GM19438 (cell line): ENCODE results near the gene TMCO2.
"Not testable (repeated sequence)": the region's sequence is repeated elsewhere in the genome, so short reads cannot be mapped to it uniquely, and the experiment has no call there.

Experiments used
- ATAC-seq: cut with Tn5 transposase; IDR thresholded peaks from one replicate; pipeline ENCODE4 v1.9.1; 2021; ENCODE audit warnings: low read depth; ENCODE audit not compliant: unreplicated experiment

The TMCO2 gene

GRCh38 chr1:40247655-40248054 is at the start of gene TMCO2:
Gene TMCO2, plus strand, starts transcription at chr1:40247937. Its CDS starts 57 bp downstream, at chr1:40247994.
- ATAC-seq = no peak

DNA sequence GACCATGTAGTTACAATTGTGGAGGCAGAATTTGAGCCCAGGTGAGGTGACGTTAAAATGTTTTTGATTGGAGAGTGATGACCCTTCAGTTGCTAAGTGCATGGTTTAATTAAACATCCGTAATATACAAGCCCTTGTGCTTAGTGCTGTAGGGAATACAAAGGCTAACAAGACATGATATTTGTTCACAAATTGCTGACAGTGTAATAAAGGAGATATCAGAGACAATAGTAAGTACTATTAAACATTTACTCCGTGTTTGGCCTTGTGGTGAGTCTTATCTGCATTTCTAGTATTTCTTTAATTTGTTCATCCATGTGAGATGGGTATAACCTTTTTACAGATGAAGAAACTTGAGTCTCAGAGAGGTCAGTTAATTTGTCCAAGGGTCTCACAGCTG is 48.6 kb upstream of the TMCO2 start:
- no peak for ATAC-seq

- ATAC-seq = no peak
These were observed 42.9 kb upstream of the TMCO2 start for GRCh38 chr1:40204856-40205255.

GRCh38 chr1:40210511-40211204 is 37.1 kb upstream of the TMCO2 start:
- no peak for ATAC-seq

- no peak for ATAC-seq
These were observed 29.4 kb upstream of the TMCO2 start for GRCh38 chr1:40218333-40218732.

DNA sequence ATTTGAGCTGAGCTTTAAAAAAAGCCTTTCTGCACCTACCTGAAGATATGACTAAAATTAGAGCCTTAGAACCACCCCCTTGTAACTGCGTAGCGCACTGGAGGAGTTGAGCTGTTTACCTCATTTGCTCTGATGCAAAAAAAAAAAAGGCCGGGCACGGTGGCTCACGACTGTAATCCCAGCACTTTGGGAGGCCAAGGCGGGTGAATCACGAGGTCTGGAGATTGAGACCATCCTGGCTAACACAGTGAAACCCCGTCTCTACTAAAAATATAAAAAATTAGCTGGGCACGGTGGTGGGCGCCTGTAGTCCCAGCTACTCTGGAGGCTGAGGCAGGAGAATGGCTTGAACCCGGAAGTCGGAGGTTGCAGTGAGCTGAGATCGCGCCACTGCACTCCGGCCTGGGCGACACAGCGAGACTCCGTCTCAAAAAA is 26.2 kb upstream of the TMCO2 start:
- ATAC-seq = not testable (repeated sequence)

DNA sequence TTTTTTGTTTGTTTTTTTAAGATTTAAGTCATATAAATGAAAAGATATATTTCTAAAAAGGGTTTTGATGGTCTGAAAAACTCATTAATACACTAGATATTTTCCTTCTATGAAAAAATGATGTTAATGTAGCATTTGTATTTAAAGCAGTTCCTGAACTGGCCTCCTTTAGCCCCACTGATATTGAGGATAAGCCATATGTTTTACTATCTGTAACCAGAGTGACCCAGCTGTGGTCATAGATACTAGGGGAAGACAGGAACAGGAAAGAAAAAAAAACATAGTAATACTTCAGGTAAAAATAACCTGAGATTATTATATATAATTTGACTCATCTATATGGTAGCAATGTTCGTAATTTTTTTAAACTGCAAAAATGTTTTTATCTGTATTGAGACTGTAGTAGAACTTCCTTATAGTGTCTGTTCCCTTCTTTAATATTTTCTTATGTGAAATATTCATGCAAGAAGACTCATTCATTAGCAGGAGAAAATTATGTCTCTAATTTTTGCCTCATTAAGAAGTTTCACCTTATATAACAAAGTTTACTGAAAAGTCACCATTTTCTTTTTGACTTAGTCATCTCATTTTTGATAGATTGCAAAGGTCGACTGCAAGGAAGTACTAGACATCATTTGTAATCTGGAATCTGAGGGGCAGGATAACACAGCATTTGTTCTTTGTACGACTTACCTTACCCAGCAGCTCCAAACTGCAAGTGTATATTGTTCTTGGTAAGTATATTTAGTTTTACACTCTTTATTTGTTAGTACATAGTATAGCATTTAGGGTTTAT is 25.6 kb upstream of the TMCO2 start:
- ATAC-seq = no peak

DNA sequence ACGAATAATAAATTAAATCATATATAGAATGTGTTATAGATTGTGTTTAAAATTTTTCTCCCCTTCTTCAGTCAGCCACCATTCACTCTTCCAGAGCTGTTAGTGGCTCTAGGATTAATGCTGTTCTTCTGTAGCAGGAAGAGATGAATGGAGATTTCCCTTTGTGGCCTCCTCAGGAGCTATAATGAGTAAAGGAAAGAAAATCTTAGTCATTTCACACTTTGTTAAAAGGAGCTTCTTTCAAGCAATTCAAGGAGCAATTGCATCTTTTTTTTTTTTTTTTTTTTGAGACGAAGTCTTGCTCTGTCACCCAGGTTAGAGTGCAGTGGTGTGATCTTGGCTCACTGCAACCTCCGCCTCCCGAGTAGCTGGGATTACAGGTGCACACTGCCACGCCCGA is 23.7 kb upstream of the TMCO2 start:
- ATAC-seq = no peak

DNA sequence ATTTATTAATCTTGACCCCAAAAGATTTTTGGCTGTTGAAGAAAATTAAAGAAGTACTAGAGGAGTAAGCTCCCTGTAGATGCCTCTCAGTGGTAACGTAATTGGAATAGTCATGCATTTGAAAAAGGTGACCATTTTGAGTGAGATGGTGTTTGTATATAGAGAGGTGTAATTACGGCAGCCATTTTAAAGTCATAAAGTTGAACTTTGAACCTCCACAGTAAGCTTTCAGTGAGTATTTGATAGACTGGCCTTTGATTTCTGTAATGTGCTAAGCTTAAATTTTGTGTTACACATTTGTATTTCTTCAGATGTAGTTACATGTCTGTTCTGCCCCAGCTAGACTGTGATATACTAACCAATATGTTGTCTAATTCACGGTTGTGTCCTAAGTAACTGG is 21.5 kb upstream of the TMCO2 start:
- ATAC-seq = no peak

GRCh38 chr1:40232444-40232843 is 15.3 kb upstream of the TMCO2 start:
- ATAC-seq = peak; percentile 94

GRCh38 chr1:40239626-40240025 is 8.1 kb upstream of the TMCO2 start:
- no peak for ATAC-seq

DNA sequence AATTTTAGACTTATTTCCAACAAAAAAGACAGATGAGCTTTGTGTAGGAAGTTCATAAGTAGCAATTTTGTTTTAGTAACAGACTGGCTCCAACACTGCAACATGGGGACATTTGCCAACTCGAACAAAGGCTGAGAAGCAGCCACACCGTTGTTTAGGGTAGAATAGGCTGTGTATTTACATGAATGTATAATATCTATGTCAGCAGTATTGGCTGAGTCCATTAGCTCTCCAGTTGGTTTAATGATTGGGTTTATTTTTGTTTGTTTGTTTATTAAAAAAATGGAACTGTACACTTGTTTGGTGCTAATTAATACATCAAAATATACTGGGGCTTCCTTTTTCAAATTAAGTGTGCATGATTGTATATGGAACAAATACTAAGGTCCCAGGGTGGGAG is 7.3 kb upstream of the TMCO2 start:
- no peak for ATAC-seq

DNA sequence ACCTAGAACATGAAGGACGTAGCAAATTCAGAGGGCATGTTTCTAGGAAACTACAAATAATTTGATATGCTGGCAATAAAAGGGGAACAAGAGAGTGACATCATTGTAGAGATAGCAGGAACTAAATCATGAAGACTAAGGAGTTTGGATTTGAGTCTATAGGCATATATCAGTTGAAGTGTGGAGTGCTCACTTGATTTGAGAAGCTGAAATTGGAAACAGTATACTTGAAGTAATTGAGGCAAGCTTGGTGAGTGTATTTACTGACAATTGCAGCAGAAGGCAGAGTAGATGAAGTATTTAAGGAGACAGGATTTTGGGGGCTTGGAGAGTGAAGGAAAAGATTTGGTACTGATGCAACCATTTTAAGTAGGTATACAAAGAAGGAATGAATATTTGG is 6.4 kb upstream of the TMCO2 start:
- ATAC-seq = no peak

DNA sequence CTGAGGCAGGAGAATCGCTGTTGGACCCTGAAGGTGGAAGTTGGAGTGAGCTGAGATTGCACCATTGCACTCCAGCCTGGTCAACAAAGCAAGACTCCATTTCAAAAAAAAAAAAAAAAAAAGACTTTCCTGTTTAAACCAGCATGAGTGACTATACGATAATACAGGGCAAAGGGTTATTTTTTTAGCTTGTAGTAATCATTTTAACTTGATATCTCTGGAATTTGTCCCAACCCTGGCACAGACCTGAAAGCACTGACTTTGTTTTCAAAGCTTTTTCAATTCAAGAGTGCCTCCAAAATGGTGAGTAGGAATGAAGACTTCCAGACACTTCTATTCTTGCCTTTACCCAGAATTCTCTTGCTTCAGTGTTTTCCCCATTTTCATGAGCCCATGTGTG is 4.4 kb upstream of the TMCO2 start:
- no peak for ATAC-seq

GRCh38 chr1:40244138-40244744 is 3.5 kb upstream of the TMCO2 start:
- no peak for ATAC-seq

DNA sequence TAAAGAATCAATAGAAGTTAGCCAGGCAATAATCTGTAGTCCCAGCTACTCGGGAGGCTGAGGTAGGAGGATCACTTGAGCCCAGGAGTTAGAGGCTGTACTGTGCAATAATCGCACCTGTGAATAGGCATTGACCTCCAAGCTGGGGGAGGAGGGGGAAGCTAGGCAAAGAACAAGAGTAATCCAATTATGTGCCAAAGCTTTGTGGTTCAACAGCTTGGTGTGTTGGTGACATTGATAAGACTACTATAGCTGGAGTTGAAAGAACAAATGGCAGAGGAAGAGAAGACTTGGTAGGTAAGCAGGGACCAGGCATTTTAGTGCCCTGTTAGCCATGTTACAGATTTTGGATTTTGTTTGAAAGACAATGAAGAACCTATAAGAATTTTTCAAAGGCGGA is 2.1 kb upstream of the TMCO2 start:
- ATAC-seq = no peak

DNA sequence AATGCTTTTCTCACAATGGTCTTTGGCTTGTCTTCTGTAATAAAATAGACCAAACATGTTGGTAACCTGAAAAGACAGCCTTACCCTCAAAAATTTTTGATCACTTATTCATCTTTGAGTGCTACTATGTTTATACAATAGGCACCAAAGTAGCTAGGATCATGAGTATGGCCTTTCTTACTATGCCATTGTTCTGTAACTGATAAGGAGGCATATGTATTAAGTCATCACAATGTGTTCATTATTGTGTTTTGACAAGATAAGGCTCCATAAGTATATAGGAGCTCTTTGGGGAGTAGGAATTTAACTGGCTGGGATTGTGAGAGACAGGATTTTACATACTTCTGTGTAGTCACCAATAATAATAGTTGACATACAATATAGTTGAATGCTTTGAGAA is 675 bp downstream of the TMCO2 start:
- no peak for ATAC-seq

- no peak for ATAC-seq
These were observed 3.7 kb downstream of the TMCO2 start for GRCh38 chr1:40251456-40251855.

DNA sequence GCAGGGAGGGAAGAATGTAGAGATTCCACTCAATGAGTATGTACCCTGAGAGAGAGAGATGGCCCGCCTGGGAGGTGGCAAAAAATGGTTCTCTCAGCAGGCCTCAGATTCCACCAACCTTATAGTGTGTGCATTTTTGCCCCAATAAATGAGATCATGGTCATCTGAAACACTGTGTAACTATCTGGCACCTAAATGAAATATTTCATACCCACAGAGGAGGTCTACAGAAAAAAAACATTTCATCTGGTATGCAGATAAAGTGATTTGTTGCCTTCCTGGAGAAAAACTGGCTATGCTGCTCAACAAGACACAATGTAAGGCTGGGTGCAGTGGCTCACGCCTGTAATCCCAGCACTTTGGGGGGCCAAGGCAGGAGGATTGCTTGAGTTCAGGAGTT is 4.9 kb downstream of the TMCO2 start:
- ATAC-seq = no peak

DNA sequence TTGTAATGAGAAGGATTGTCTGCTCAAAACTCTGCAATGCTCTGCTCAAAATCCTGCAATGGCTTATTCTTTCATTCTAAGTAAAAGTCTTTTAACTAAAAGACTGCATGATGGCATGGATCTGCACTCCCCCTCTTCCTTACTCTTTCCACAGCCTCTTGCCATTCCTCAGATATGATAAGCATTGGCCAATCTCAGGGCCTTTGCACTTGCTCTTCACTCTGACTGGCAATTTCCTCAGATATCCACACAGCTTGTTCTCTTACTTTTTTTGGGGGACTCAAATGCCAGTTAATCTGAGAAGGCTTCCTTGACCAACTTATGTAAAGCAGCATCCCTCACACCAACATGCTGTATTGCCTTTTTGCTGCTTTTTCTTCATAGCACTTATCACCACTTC is 7.5 kb downstream of the TMCO2 start:
- ATAC-seq = no peak

DNA sequence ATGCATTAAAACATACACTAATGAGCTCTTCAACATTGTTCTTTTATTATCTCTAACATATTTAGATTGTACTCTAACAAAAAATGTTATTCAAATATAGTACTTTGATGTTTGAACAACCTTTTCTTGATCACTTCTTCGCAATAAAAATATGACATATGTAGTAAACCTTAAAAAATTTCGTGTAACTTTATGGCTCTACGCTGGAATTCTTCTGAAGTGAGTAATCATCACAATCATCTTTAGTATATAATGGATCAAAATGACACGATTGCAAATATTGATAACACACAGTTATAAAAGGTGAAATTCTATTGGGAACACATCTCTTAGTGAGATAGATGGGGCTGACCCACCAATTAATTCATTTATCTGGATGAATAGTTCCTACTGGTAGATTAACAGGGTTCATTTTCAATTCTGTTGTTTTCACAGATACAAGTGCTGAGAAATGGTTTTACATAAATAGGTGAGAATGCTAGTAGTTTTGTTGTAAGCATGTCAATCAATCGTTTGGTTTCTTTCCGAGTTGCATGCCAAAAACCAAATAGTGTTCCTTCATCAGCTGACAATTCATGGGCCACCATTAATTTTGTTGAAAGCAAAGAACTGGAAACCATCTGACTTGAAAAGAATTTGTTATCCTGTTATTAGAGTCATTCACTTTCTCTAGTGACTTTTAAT is 8.8 kb downstream of the TMCO2 start:
- no peak for ATAC-seq
